Measurements from ENCODE around the gene RPL13A.

DNA sequence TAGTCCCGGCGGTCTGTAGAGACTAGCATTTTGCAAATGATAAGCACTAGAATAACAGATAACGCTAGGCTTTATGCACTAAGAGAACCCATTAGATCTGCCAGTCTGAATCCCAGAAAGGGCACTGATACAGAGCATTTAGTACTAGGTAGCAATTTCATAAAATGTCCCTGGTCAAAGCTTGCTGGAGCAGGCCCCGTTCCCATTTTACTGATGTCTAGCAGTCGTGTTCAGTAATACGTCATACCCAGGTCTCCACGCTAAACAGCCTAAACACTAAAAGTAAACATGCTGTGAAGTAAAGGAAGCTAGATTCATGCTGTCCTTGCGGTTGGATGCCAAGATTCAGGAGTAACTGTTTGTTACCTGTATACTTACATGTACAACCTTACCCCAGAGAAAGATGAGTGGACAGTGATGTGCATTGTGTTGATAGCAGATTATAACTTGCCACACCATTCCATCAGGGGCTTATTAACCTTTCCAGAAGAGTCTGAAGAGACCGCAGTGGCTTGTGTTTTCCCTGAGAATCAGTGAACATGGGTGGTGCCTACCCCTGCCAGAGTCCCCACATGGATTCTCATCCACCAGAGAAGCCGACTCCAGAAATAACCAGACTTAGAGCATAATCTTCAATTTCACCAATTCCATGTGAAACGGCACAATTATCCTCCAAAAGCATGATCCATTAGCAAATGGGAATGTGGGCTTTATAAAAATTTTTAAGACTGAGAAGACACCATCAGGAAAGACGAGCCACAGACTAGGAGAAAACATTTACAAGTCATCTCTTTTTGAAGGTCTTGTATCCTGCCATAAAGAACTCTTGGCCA is 5.4 kb downstream of the RPL13A start:
- no peak for TF ChIP-seq POLR2A (IDR thresholded peaks at IDR 0.05)
- TF ChIP-seq EP300 (IDR thresholded peaks at IDR 0.05), result no peak

Measured in ovary (tissue), 1 donor.